Cardiac fibroblast (primary cell): ENCODE measurements around the gene SOD1.
"Not testable (repeated sequence)": the region's sequence is repeated elsewhere in the genome, so short reads cannot be mapped to it uniquely, and the experiment has no call there.

Experiments
- DNase-seq, 2 donors: peaks; one replicate each; pipeline versions ENCODE4 v3.0.0 to v3.0.0-alpha.2; 2010; ENCODE audit warnings: low read depth in 2 of 2
- H3K4me3 ChIP-seq, 2 donors: replicated peaks in 1 of 2; 1 replicate in 1 of 2; 2 replicates in 1 of 2; pipeline ENCODE4 v1.5.1; 2011; ENCODE audit warnings: low read depth in 2 of 2, low read length in 2 of 2, mild to moderate bottlenecking in 2 of 2, moderate library complexity in 1 of 2
- CTCF ChIP-seq: IDR thresholded peaks from one replicate; pipeline ENCODE4 v1.5.1; 2011; ENCODE audit warnings: low read depth, mild to moderate bottlenecking, low read length, inconsistent platforms

Gene SOD1

GRCh38 chr21:31622397-31622796 lies 37.1 kb upstream of the SOD1 start:
- no peak for TF ChIP-seq CTCF
- no peak for DNase-seq
- no peak overlapping the region for H3K4me3 ChIP-seq

DNA sequence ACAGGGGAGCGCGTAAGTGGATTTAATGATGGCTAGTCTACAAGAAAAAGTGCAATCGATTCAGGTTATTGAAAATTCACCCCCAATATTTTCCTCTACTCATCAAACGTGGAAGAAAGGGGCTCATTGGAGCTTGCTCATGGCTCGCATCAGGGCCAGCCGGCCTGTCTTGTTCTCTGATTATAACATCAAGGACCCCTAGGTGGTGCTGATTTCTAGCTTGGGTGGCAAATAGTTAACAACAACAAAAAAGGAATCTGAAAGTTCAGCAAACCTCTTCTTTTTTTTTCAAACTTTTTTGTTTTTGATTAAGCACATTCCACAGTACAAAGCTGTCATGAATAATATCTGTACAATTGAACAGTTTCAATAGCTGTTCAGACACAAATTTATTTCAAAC lies 35.8 kb upstream of the SOD1 start:
- DNase-seq = peak in 1 of 2 donors; percentile 10
- TF ChIP-seq CTCF = no peak
- H3K4me3 ChIP-seq = no peak overlapping the region

- TF ChIP-seq CTCF = no peak
- no peak for DNase-seq
- H3K4me3 ChIP-seq = no peak overlapping the region
Measured at GRCh38 chr21:31624181-31624580, 35.3 kb upstream of the SOD1 start.

DNA sequence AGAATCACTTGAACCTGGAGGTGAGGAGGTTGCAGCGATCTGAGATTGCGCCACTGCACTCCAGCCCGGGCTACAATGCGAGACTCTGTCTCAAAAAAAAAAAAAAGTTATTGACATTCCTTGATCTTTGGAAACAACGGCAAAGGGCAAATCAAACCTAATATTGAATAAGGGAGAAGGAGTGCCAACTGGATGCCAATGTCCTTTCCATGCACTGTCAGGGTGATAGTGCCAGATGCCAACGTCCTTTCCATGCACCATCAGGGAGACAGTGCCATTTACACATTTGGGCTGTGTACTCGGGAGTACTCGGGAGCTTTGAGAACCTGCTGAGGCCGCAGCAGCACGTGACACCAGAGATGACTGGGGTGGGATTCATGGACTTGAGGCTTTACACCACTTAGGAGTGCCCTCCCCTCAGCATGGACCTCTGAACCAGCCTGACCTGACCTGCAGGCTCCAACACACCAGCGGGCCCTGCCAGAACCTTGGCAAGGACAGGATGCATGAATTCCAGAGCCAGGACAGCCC lies 34.5 kb upstream of the SOD1 start:
- no peak for TF ChIP-seq CTCF
- DNase-seq = no peak
- no peak overlapping the region for H3K4me3 ChIP-seq

DNA sequence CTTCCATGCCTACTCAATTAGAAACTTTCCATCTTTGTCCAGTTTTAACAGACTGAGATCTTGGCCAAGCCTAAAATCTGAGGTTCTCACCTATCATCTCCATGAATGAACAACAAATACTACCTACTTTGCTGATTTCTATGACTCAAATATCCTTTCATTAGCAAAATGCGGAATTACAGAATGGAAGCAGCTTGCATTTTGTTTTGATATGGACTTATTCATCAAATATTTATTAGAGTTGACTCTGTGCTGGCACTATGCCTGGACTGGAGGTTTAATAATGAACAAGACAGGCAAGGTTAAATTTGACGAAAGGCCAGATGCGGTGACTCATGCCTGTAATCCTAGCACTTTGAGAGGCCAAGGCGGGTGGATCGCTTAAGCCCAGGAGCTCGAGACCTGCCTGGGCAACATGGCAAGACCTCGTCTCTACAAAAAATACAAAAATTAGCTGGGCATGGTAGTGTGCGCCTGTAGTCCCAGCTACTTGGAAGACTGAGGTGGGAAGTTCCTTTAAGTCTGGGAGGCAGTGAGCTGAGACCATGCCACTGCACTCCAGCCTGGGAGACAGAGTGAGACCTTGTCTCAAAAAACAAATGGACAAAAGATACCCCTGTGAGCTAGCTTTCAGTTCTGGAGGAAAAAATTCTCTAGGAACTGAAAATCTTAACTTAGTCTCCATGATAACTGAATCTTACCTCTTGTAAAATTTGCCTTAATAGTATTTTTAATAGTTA lies 29.4 kb upstream of the SOD1 start:
- DNase-seq = peak; percentile 93 to 95
- H3K4me3 ChIP-seq = no peak overlapping the region
- no peak for TF ChIP-seq CTCF

DNA sequence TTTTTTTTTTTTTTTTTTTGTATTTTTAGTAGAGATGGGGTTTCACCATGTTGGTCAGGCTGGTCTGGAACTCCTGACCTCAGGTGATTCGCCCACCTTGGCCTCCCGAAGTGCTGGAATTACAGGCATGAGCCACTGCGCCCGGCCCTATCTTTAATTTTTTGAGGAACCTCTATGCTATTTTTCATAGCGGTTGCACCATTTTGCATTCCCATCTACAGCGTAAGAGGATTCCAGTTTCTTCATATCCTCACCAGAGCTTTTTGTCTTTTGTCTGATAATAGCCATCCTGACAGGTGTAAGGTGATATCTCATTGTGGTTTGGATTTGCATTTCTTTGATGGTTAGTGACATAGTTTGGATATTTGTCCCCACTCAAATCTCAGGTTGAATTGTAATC lies 27.6 kb upstream of the SOD1 start:
- not testable (repeated sequence) for DNase-seq, H3K4me3 ChIP-seq

GRCh38 chr21:31634993-31635392 lies 24.5 kb upstream of the SOD1 start:
- TF ChIP-seq CTCF = no peak
- no peak for DNase-seq
- no peak overlapping the region for H3K4me3 ChIP-seq
